KMS-11 (cell line): ENCODE data around the gene RALGAPA2.

Source experiments
- H2AFZ ChIP-seq: fragments of 200-600 bp; sonication (generic); 2 replicates; pipeline ENCODE4 v1.6.1; 2016; ENCODE audit warnings: antibody characterized with exemption, mixed run types, low read depth
- H3K27ac ChIP-seq: fragments of 200-600 bp; sonication (generic); 2 replicates; pipeline ENCODE4 v1.6.1; 2016; ENCODE audit warnings: mild to moderate bottlenecking, mixed run types
- H3K27me3 ChIP-seq: fragments of 200-600 bp; sonication (generic); 2 replicates; pipeline ENCODE4 v1.6.1; 2017; ENCODE audit warnings: mild to moderate bottlenecking, low read depth, mixed run types, moderate library complexity; ENCODE audit not compliant: insufficient read depth
- H3K36me3 ChIP-seq: fragments of 200-600 bp; sonication (generic); 2 replicates; pipeline ENCODE4 v1.6.1; 2017; ENCODE audit warnings: mild to moderate bottlenecking, mixed run types; ENCODE audit not compliant: insufficient read depth
- H3K4me1 ChIP-seq: fragments of 200-600 bp; sonication (generic); 2 replicates; pipeline ENCODE4 v1.6.1; 2016; ENCODE audit warnings: mild to moderate bottlenecking, low read depth, mixed run types; ENCODE audit not compliant: poor library complexity, severe bottlenecking
- H3K4me2 ChIP-seq: fragments of 200-600 bp; sonication (generic); 2 replicates; pipeline ENCODE4 v1.7.0; 2016; ENCODE audit warnings: mild to moderate bottlenecking, mixed run types
- H3K4me3 ChIP-seq: fragments of 200-600 bp; sonication (generic); IDR thresholded peaks from 2 replicates; pipeline ENCODE4 v1.6.1; 2017; ENCODE audit warnings: low read depth, low read length, mixed read lengths; ENCODE audit not compliant: insufficient read depth
- H3K79me2 ChIP-seq: fragments of 200-600 bp; sonication (generic); 2 replicates; pipeline ENCODE4 v1.6.1; 2016; ENCODE audit warnings: low read depth, mixed run types; ENCODE audit not compliant: insufficient read depth
- H3K9ac ChIP-seq: fragments of 200-600 bp; sonication (generic); 2 replicates; pipeline ENCODE4 v1.6.1; 2016; ENCODE audit warnings: mild to moderate bottlenecking, mixed run types
- H4K20me1 ChIP-seq: fragments of 200-600 bp; sonication (generic); 2 replicates; pipeline ENCODE4 v1.6.1; 2016; ENCODE audit warnings: mild to moderate bottlenecking, mixed run types; ENCODE audit not compliant: insufficient read depth
- TF ChIP-seq, protein P1 (sequence below): fragments of 200-600 bp; sonication (generic); conservative IDR thresholded peaks from 2 replicates; pipeline ENCODE4 v1.6.1; 2017; ENCODE audit warnings: low read depth, mild to moderate bottlenecking, antibody characterized with exemption, low read length, moderate library complexity, mixed read lengths

The RALGAPA2 gene

DNA sequence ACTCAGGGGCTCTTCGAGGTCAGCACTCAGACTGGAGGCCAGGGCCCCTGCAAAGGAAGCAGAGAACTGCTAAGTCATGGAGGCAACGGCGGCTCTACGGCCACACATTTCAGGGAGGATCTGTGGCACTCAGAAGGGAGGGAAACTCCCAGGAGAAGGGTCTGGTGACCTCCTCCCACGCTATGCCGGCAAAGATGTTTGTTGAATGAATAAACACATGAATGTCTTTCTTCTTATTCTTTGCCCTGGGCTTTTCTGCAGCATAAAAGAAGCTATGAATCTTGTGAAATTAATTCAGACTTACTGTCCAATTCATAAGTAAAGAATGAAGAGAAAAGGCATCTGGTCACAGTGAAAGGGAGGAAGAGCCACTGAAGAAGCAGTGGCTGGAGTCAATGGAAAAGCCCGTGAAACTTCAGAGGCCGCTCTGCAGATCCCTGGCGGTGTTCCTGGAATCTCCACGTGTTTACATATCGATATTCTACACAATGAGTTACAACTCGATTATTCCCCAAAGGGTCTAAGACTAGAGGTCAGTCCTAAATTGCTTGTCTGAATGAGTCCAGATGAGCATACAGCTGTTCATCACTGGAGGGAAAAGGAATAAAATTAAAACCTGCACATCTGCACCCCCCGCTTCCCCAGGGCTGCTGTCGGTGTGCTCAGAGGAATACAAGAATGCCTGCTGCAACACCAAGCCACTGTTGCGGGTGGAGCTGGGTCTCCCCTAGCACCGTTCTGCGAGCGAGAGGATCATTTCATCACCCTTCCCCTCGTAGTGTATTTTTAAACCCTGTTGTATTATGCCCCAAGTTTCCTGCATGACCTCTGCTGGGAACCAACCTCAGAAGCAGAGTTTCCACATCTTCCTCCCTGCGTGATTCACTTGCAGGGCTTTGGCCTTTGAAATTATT is 319.0 kb downstream of the RALGAPA2 start:
- H3K4me2 ChIP-seq, result no peak overlapping the region
- H3K27ac ChIP-seq, result no peak overlapping the region

DNA sequence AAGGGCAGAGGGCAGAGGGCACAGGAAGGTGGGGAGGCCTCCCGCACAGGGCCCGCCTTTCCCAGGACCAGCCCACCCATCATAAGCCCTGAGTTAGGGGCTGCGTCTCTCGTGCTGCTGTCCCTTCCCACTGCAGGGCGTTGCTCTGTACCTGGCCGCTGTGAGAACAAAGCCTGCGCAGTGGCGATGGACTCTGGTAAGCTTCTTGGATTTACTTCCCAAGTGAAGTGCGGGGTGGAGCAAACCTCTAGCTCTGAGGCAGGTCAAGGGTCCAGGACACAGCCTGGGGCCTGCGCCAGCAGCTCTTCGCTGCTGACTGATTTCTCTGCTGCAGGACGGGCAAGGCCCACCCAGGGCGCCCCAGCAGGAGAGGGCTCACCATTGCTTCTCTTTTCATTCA is 320.7 kb downstream of the RALGAPA2 start:
- H3K4me3 ChIP-seq, result no peak overlapping the region

More for the DNA sequence above, 319.0 kb downstream of the RALGAPA2 start:
- TF ChIP-seq, protein P1, sequence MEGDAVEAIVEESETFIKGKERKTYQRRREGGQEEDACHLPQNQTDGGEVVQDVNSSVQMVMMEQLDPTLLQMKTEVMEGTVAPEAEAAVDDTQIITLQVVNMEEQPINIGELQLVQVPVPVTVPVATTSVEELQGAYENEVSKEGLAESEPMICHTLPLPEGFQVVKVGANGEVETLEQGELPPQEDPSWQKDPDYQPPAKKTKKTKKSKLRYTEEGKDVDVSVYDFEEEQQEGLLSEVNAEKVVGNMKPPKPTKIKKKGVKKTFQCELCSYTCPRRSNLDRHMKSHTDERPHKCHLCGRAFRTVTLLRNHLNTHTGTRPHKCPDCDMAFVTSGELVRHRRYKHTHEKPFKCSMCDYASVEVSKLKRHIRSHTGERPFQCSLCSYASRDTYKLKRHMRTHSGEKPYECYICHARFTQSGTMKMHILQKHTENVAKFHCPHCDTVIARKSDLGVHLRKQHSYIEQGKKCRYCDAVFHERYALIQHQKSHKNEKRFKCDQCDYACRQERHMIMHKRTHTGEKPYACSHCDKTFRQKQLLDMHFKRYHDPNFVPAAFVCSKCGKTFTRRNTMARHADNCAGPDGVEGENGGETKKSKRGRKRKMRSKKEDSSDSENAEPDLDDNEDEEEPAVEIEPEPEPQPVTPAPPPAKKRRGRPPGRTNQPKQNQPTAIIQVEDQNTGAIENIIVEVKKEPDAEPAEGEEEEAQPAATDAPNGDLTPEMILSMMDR, result no peak
- Histone ChIP-seq H3K27me3 (no peaks in the 10 kb centered on the region), H3K36me3 (no peaks in the 10 kb centered on the region), H4K20me1 (no peaks in the 10 kb centered on the region), H3K4me3 (no peak overlapping the region), H2AFZ (no peak overlapping the region), H3K79me2 (no peaks in the 10 kb centered on the region), H3K4me1 (no peaks in the 10 kb centered on the region), H3K9ac (no peak overlapping the region)

DNA sequence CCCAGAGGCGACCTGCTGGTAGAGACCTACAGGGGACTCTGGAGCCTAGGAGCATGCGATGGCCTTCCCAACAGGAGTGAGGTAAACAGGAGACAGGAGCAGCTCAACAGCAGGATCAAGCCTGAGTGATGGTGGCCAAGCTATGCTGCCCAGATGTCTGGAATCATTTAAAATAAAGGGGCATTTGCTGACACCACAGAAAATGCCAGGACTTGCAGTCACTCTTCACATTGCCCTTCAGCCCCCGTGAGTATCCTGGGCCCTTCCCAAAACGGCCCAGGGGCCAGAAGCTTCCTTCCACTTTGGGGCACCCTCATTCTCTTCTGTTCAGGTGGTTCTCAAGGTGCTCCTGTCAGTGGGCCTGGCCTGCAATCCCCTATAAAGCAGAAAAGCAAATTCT is 321.3 kb downstream of the RALGAPA2 start:
- no peaks in the 10 kb centered on the region for H4K20me1 ChIP-seq
- H3K4me2 ChIP-seq, result no peak overlapping the region
- TF ChIP-seq, protein P1, result no peak
- no peak overlapping the region for H2AFZ ChIP-seq
- H3K4me1 ChIP-seq, result no peaks in the 10 kb centered on the region
- no peak overlapping the region for H3K9ac ChIP-seq
- no peak overlapping the region for H3K4me3 ChIP-seq
- H3K27ac ChIP-seq, result no peak overlapping the region
- H3K79me2 ChIP-seq, result no peaks in the 10 kb centered on the region
- H3K36me3 ChIP-seq, result no peaks in the 10 kb centered on the region
- H3K27me3 ChIP-seq, result no peaks in the 10 kb centered on the region

More for the DNA sequence above, 320.7 kb downstream of the RALGAPA2 start:
- Histone ChIP-seq H3K27me3 (no peaks in the 10 kb centered on the region), H3K9ac (no peak overlapping the region), H4K20me1 (no peaks in the 10 kb centered on the region), H3K4me2 (no peak overlapping the region), H3K27ac (no peak overlapping the region), H2AFZ (no peak overlapping the region), H3K79me2 (no peaks in the 10 kb centered on the region), H3K36me3 (no peaks in the 10 kb centered on the region), H3K4me1 (no peaks in the 10 kb centered on the region)
- TF ChIP-seq, protein P1, result no peak

DNA sequence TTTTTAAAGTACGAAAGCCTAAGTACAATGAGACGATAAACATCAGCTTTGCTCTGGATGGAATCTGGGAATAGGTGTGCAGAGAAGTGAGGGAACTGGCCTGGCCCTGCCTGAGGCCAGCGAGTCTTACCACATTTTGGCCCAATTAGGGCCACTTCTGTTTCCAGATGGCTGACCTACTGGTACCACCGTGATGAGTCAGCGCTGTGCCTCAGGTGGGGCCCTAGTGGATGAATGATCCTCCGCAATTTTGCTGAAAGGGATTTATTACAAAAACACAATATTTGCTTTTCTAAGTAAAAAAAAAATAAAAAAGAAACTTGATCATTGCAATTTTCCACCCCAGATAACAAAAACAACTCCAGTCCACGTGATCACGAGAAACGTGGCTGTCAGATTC is 322.1 kb downstream of the RALGAPA2 start:
- no peaks in the 10 kb centered on the region for H4K20me1 ChIP-seq
- H3K9ac ChIP-seq, result no peak overlapping the region
- TF ChIP-seq, protein P1, result no peak
- H2AFZ ChIP-seq, result no peak overlapping the region
- no peaks in the 10 kb centered on the region for H3K79me2 ChIP-seq
- H3K27me3 ChIP-seq, result no peaks in the 10 kb centered on the region
- no peak overlapping the region for H3K27ac ChIP-seq
- H3K4me3 ChIP-seq, result no peak overlapping the region
- H3K4me1 ChIP-seq, result no peaks in the 10 kb centered on the region
- H3K36me3 ChIP-seq, result no peaks in the 10 kb centered on the region
- no peak overlapping the region for H3K4me2 ChIP-seq
